Mammary epithelial cell (primary cell): ENCODE data around the gene APOD.
"Not testable (repeated sequence)": the region's sequence is repeated elsewhere in the genome, so short reads cannot be mapped to it uniquely, and the experiment has no call there.

Experiments used
- EZH2 ChIP-seq: IDR thresholded peaks from 2 replicates; pipeline ENCODE4 v1.6.1; 2012; ENCODE audit warnings: low read length, inconsistent platforms, borderline replicate concordance
- TF ChIP-seq, protein P1 (sequence below), 2 donors: IDR thresholded peaks in 1 of 2; conservative IDR thresholded peaks in 1 of 2; 2 replicates each; pipeline ENCODE4 v1.5.1; 2011 to 2012; ENCODE audit warnings: inconsistent platforms in 2 of 2, low read length in 2 of 2, mild to moderate bottlenecking in 2 of 2, control low read depth in 1 of 2, low read depth in 1 of 2; ENCODE audit not compliant: insufficient read depth in 1 of 2; ENCODE audit errors: extremely low read depth in 1 of 2

DNA sequence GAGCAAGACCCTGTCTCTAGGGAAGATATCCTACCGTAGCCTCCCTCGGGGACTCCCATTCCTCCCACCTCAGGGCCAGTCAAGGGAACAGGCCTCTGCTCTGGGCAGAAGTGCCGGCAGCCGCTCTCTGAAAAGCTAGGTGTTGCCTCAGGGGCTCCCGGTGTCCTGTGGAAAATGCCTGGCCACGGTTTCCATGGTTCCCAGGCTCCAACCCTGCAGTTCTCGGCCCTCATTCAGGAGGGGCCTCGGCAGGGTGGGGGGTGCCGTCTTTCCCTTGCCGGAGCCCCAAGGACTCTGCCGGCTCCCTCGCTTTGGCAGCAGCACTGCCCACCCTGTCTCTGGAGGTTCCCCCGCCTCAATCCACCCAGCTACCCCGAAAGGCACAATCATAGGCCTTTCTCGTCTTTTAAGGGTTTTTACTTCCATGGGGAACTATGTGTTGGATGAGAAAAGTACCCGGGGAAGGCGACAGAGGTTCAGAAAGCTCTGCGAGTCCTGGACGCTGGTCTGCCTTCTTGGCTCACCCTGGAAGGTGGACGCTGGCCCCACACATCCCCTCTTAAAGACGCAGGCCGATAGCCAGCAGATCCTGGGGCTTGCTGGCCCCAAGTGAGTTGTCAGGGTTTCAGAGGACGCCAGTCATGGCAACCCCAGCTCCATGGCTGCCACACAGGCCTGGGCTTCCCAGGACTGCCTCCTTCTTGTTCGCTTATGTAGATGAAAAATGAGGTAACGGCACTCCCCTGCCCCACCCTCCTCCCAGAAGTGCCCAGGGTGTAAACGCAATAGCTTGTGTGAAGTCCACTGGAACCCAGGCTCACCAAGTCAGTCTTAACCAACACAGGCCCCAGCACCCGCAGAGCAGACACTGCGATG is 34.3 kb upstream of the APOD start:
- TF ChIP-seq, protein P1, sequence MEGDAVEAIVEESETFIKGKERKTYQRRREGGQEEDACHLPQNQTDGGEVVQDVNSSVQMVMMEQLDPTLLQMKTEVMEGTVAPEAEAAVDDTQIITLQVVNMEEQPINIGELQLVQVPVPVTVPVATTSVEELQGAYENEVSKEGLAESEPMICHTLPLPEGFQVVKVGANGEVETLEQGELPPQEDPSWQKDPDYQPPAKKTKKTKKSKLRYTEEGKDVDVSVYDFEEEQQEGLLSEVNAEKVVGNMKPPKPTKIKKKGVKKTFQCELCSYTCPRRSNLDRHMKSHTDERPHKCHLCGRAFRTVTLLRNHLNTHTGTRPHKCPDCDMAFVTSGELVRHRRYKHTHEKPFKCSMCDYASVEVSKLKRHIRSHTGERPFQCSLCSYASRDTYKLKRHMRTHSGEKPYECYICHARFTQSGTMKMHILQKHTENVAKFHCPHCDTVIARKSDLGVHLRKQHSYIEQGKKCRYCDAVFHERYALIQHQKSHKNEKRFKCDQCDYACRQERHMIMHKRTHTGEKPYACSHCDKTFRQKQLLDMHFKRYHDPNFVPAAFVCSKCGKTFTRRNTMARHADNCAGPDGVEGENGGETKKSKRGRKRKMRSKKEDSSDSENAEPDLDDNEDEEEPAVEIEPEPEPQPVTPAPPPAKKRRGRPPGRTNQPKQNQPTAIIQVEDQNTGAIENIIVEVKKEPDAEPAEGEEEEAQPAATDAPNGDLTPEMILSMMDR (conservative IDR thresholded peaks at IDR 0.05 in 1 of 2, IDR thresholded peaks at IDR 0.05 in 1 of 2; ENCODE audit: extremely low read depth in 1 of 2, insufficient read depth in 1 of 2, low read depth in 1 of 2, low read length in 2 of 2): not testable (repeated sequence)
- not testable (repeated sequence) for TF ChIP-seq EZH2
